ENCODE measurements around the gene BICD1.

Gene BICD1

GRCh38 chr12:32255588-32255987 lies 148.9 kb downstream of the BICD1 start:
- no peak for TF ChIP-seq CTCF (IDR thresholded peaks at IDR 0.05; ENCODE audit: insufficient read depth, low read depth, low read length, missing control alignments)
- no peak for DNase-seq (ENCODE audit: low read depth)
- H3K4me3 ChIP-seq (ENCODE audit: low read depth, low read length), result no peak overlapping the region

GRCh38 chr12:32257695-32258496 lies 151.2 kb downstream of the BICD1 start:
- no peak for TF ChIP-seq CTCF (IDR thresholded peaks at IDR 0.05; ENCODE audit: insufficient read depth, low read depth, low read length, missing control alignments)
- H3K4me3 ChIP-seq (ENCODE audit: low read depth, low read length), result no peak overlapping the region
- no peak for DNase-seq (ENCODE audit: low read depth)

- DNase-seq (ENCODE audit: low read depth), result no peak
- H3K4me3 ChIP-seq (ENCODE audit: low read depth, low read length), result no peak overlapping the region
- no peak for TF ChIP-seq CTCF (IDR thresholded peaks at IDR 0.05; ENCODE audit: insufficient read depth, low read depth, low read length, missing control alignments)
Observed at GRCh38 chr12:32260696-32261095, 154.0 kb downstream of the BICD1 start.

- peak; percentile 33 for TF ChIP-seq CTCF (IDR thresholded peaks at IDR 0.05; ENCODE audit: insufficient read depth, low read depth, low read length, missing control alignments)
- no peak overlapping the region for H3K4me3 ChIP-seq (ENCODE audit: low read depth, low read length)
- peak; percentile 63 for DNase-seq (ENCODE audit: low read depth)
Observed at GRCh38 chr12:32261638-32262037, 155.0 kb downstream of the BICD1 start.

GRCh38 chr12:32264961-32265360 lies 158.3 kb downstream of the BICD1 start:
- no peak for TF ChIP-seq CTCF (IDR thresholded peaks at IDR 0.05; ENCODE audit: insufficient read depth, low read depth, low read length, missing control alignments)
- DNase-seq (ENCODE audit: low read depth), result peak; percentile 68
- H3K4me3 ChIP-seq (ENCODE audit: low read depth, low read length), result no peak overlapping the region

- no peak overlapping the region; the same call in 1 of the 2 replicates for H3K4me3 ChIP-seq (ENCODE audit: low read depth, low read length)
- no peak for DNase-seq (ENCODE audit: low read depth)
- TF ChIP-seq CTCF (IDR thresholded peaks at IDR 0.05; ENCODE audit: insufficient read depth, low read depth, low read length, missing control alignments), result no peak
Observed at GRCh38 chr12:32265456-32265855, 158.8 kb downstream of the BICD1 start.

- peak; percentile 44 for DNase-seq (ENCODE audit: low read depth)
- no peak overlapping the region; the same call in 1 of the 2 replicates for H3K4me3 ChIP-seq (ENCODE audit: low read depth, low read length)
- TF ChIP-seq CTCF (IDR thresholded peaks at IDR 0.05; ENCODE audit: insufficient read depth, low read depth, low read length, missing control alignments), result no peak
Observed at GRCh38 chr12:32265951-32266350, 159.3 kb downstream of the BICD1 start.

Measured in GM12865 (cell line).